IPS-18a (cell line): Measurements from ENCODE around the gene FLACC1.

ENCODE experiments used
- H3K27ac ChIP-seq: one replicate; pipeline ENCODE4 v1.5.1; 2013; ENCODE audit warnings: low read length
- H3K27me3 ChIP-seq: one replicate; pipeline ENCODE4 v1.6.1; 2013; ENCODE audit warnings: mild to moderate bottlenecking, low read length; ENCODE audit not compliant: control insufficient read depth, insufficient read depth
- H3K36me3 ChIP-seq: one replicate; pipeline ENCODE4 v1.6.1; 2013; ENCODE audit warnings: low read depth, low read length; ENCODE audit not compliant: control insufficient read depth
- H3K4me1 ChIP-seq: one replicate; pipeline ENCODE4 v1.6.1; 2013; ENCODE audit warnings: low read depth, low read length; ENCODE audit not compliant: control insufficient read depth
- H3K4me3 ChIP-seq: one replicate; pipeline ENCODE4 v1.5.1; 2013; ENCODE audit warnings: low read length
- H3K9ac ChIP-seq: one replicate; pipeline ENCODE4 v1.6.1; 2013; ENCODE audit warnings: mild to moderate bottlenecking, low read length, moderate library complexity
- H3K9me3 ChIP-seq: one replicate; pipeline ENCODE4 v1.6.1; 2013; ENCODE audit warnings: low read depth, low read length; ENCODE audit not compliant: control insufficient read depth

FLACC1 gene, protein sequence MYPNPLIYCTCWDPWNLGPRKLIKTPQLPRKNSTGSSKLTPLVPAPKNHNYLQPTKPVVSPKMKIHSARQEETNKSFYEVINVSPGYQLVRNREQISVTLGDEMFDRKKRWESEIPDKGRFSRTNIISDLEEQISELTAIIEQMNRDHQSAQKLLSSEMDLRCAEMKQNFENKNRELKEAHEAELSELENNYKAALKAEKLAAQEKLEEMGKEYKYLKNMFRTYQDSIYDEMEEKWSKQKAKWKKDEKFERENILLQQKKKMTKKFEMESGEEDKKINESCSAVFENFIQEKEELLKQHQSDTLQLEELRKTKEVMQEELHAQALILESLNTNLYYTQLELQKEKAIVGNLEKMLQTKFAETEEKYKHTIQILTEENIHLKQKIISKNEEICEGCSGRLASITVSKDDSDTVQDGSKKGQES

DNA sequence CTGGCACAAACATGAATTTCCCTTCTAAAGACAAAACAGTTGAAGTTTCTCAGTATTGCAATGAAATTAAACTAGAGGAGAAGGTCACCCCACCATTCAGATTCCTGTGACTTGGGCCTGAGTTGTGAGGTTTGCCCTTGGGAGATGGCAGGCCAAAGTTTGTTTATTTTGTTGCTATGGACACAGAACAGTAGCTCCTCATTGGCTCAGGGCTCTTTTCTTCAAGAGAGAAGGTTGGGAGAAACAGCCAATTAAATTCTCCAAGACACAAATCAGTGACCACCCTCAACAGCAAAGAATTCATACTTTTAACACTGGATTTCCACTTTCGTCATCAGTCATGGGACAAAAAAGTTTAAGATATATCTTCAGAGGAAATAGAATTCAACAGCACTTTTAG is at the start of gene FLACC1:
Gene FLACC1 (minus strand): TSS at position 125 of the 400 bp plus-strand sequence. CDS start 5,941 bp downstream, outside the sequence.
- Histone ChIP-seq H3K9ac (peak within 1 kb of the TSS; percentile 14), H3K27ac (peak within 1 kb of the TSS; percentile 69), H3K4me1 (no peaks in the 10 kb centered on the region), H3K4me3 (no peak within 1 kb of the TSS), H3K36me3 (no peaks in the 10 kb centered on the region), H3K27me3 (no peaks in the 10 kb centered on the region), H3K9me3 (no peaks in the 10 kb centered on the region)

DNA sequence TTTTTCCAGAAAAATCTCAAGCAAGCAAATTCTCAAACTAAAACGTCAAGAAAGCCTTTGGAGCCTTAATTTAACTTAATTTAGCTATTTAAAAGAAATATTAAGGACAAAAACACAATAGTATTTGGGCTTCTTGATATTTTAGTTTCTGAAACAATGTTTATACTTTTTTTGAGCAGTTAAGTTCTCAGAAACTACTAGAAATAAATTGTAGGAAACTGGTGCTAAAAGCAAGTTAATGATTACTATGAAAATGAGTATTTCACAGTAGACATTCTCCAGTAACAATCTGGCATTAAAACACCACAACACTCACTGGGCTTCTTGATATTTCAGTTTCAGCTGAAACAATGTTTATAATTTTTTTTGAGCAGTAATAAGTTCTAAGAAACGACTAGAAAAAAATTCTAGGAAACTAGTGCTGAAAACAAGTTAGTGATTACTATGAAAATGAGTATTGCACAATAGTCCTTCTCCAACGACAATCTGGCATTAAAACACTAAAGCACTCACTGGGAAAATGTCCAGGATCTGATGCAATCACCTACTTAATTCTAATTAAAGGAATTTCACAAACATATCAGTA is 49.0 kb upstream of the FLACC1 start:
- H3K27me3 ChIP-seq = no peaks in the 10 kb centered on the region
- H3K36me3 ChIP-seq = no peaks in the 10 kb centered on the region
- no peak overlapping the region for H3K27ac ChIP-seq
- no peaks in the 10 kb centered on the region for H3K4me1 ChIP-seq
- no peak overlapping the region for H3K4me3 ChIP-seq
- H3K9me3 ChIP-seq = no peaks in the 10 kb centered on the region
- H3K9ac ChIP-seq = no peak overlapping the region

DNA sequence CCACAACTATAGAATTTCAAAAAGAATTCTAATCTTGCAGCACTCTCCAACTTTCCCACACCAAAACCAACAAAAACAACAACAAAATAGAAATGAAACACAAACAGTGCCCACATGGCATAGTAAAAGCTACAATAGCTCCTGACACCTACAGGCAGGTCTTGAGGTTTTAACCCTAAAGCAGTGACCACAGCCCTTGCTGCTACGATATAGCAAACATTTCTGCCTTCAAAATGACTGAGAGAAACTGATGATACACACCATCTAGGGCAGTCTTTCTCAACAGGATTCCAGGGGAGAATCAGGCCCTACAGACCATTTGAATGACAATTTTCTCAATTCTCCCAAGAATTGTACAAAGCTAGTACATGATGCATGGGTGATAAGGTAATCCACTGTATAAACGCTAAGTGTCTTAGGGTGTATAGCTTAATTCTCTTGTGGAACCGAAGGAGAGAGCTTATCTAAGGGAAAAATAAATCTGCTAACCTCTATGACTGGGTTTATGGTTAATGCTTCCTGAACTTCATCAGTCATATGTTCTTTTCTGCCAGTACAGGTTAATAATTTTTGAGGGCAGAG is 47.6 kb upstream of the FLACC1 start:
- H3K4me1 ChIP-seq = no peaks in the 10 kb centered on the region
- H3K27ac ChIP-seq = no peak overlapping the region
- H3K36me3 ChIP-seq = no peaks in the 10 kb centered on the region
- no peaks in the 10 kb centered on the region for H3K27me3 ChIP-seq
- H3K9ac ChIP-seq = no peak overlapping the region
- H3K9me3 ChIP-seq = no peaks in the 10 kb centered on the region
- H3K4me3 ChIP-seq = no peak overlapping the region

DNA sequence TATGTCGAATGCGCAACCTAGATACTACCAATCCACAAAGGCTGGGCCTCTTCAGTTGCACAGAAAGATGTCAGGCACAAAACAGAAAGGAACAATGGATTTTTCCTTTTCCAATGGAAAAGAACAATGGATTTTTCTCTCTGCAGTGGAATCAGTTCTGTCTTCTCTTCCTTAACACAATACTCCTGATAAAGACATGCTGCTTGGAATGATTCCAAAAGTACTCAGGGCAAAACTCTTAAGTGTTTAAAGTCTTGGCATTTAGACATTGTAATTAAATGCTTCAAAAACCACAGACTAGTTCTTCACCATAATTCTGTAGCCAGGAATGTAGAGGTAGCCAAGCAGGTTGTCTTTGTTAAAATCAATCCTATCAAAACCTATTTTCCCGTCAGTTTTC is 46.7 kb upstream of the FLACC1 start:
- no peak overlapping the region for H3K9ac ChIP-seq
- no peaks in the 10 kb centered on the region for H3K27me3 ChIP-seq
- no peak overlapping the region for H3K27ac ChIP-seq
- no peak overlapping the region for H3K4me3 ChIP-seq
- H3K36me3 ChIP-seq = no peaks in the 10 kb centered on the region
- no peaks in the 10 kb centered on the region for H3K9me3 ChIP-seq
- no peaks in the 10 kb centered on the region for H3K4me1 ChIP-seq

DNA sequence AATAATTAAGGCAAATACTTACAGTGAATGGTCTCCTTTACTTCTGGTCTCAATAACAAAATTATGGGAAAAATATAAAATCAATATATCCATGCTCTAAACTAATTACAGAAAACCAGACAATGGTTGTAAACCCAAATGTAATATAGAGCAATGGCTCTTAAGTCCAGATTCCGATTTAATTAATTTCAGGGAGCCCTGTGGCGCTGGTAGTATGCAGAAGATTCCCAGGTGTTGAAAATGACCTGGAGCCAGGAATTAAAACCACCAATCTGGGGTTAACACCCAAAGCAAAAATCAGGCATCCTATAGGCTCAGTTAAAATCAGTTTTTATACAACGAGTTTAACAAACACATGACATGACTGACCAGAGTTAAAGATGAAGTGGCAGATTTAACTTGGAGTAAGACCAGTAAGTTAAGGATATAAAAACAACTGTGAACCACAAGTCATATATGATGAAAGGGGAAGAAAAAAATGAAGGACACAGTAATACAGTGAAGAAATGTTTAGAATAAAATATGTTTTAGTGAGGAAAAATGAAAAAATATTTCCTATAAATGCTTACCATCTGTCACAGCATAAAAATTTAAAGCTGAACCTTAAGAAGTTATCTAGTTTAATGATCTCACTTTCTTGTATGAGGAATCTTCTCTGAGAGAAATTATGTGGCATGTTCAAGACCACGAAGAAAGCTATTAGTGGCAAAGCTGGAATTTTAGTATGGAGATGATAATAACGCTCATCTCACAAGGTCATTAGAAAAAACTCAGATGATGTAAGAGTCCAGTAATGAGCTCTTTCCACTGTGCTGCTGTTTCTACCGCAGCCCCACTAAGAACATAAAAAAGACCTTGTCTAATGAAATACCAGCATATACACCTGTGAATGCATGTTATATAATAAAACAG is 45.8 kb upstream of the FLACC1 start:
- H3K9me3 ChIP-seq = no peaks in the 10 kb centered on the region
- no peaks in the 10 kb centered on the region for H3K27me3 ChIP-seq
- H3K9ac ChIP-seq = no peak overlapping the region
- no peak overlapping the region for H3K4me3 ChIP-seq
- no peaks in the 10 kb centered on the region for H3K4me1 ChIP-seq
- peaks cover 1% of the 10 kb centered on the region for H3K36me3 ChIP-seq
- no peak overlapping the region for H3K27ac ChIP-seq

DNA sequence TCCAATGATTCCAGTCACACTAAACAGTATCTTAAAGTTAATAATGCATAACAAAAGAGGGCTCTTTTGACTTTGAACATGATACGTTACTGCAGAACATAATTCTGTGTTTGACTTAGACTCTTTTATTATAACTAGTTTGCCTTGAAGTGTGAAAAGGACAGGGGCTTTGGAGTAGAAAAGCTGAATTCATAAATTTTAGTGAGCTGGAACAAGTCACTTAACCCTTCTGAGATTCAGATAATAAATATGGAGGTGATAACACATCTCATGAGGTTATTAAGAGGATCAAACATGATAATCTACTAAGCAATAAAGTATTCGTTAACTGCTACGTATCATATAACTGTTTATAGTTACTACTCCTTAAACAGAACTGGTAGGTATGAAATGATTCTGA is 44.7 kb upstream of the FLACC1 start:
- Histone ChIP-seq H3K27ac (no peak overlapping the region), H3K27me3 (no peaks in the 10 kb centered on the region), H3K9me3 (no peaks in the 10 kb centered on the region), H3K36me3 (peaks cover 9% of the 10 kb centered on the region), H3K4me3 (no peak overlapping the region), H3K9ac (no peak overlapping the region), H3K4me1 (no peaks in the 10 kb centered on the region)

DNA sequence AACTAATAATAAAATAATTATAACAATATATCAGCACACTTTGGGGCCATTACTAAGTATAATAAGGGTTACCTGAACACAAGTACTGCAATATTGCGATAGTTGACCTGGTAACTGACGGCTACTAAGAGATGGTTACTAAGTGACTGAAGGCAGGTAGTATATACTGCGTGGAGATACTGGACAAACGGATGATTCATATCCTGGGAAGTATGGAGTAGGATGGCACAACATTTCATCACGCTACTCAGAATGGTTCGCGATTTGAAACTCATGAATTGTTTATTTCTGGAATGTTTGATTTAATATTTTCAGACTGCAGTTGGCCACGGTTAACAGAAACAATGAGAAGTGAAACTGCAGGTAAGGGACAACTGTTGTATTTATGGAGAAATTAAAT is 39.5 kb upstream of the FLACC1 start:
- no peaks in the 10 kb centered on the region for H3K27me3 ChIP-seq
- peaks cover 20% of the 10 kb centered on the region for H3K36me3 ChIP-seq
- H3K9ac ChIP-seq = no peak overlapping the region
- H3K27ac ChIP-seq = no peak overlapping the region
- no peaks in the 10 kb centered on the region for H3K4me1 ChIP-seq
- no peaks in the 10 kb centered on the region for H3K9me3 ChIP-seq
- no peak overlapping the region for H3K4me3 ChIP-seq

DNA sequence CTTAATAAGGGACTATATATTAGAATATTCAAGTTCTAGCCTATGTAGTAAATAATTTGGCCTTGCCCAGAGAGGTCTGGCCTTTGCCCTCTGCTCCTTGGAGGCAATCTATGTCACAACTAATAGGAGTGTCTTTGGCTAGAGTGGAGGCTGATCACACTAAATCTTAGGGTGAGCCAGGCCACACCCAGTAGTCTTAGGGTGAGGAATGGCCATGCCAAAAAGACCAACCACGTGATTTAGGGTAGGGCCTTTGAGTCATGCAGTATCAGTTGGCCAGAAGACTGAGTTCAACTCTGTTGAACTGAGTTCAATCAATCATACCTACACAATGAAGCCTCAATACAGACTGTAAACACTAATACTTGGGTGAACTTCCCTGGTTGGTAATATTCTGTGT is 26.0 kb upstream of the FLACC1 start:
- H3K36me3 ChIP-seq = peaks cover 11% of the 10 kb centered on the region

DNA sequence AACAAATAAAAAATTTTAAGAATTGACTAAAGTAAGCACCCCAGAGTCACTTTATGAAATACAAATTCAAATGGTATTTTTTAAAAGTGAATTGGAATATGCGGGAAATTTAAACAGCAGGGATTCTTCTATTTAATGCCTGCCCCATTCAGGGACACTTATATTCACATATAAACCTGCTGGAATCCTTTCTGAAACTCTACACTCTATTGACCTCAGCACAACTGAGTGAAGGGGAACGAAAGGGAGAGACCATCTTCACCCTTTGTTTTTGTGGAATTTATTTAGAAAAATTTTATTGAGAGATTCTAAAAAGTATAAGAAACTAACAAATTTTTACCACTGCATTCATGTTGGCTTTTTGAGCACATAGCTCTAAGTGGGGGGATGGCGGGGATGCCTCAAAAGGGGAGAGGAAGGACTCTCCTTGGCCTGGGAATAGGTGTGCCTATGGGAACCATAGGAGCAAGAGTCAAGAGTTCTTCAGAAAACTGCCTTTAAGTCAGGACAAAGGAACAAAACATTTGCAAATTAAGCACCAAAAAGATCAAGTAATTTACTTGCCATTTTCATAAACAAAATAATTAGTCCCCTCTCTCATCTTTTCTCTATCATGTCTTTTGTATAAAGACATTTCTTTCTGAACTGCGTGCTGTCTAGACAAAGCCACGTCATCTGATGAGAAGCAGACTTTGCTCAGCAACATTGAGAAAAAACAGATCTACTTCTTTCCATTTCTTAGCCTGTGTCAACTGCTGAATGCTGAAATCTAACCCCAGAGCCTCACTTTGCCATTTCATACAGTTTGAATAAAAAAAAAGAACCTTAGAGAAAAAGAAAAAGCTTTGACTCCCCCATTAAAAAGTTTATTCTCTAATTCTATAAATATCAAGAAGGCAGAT is 21.6 kb upstream of the FLACC1 start:
- Histone ChIP-seq H3K9me3 (no peaks in the 10 kb centered on the region), H3K36me3 (no peaks in the 10 kb centered on the region), H3K27ac (no peak overlapping the region), H3K4me1 (peaks cover 8% of the 10 kb centered on the region), H3K27me3 (no peaks in the 10 kb centered on the region), H3K4me3 (no peak overlapping the region), H3K9ac (no peak overlapping the region)

More for the DNA sequence above, 26.0 kb upstream of the FLACC1 start:
- peaks cover 8% of the 10 kb centered on the region for H3K4me1 ChIP-seq
- H3K27me3 ChIP-seq = no peaks in the 10 kb centered on the region
- H3K4me3 ChIP-seq = no peak overlapping the region
- no peak overlapping the region for H3K9ac ChIP-seq
- no peaks in the 10 kb centered on the region for H3K9me3 ChIP-seq
- H3K27ac ChIP-seq = no peak overlapping the region

DNA sequence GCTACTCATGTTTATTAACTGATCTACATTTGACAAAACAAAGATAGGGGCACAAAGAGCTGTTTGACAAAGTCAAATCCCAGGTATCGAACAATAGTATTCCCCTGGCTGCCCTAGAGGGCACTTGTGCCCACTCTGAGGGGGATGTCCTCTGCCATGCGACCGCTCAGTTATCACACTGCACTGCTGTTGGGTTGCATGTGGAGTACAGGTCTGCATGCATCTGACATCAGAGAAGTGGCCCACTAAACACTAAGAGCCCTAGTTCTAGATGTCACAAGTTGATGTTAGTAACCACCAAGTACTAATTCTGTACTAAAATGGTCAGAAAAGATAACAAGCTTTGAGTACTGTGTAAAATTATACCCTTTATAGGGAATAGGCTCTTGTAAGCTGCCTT is 20.1 kb upstream of the FLACC1 start:
- H3K27me3 ChIP-seq = no peaks in the 10 kb centered on the region
- H3K9ac ChIP-seq = no peak overlapping the region
- H3K9me3 ChIP-seq = no peaks in the 10 kb centered on the region
- no peak overlapping the region for H3K27ac ChIP-seq
- no peak overlapping the region for H3K4me3 ChIP-seq
- H3K36me3 ChIP-seq = no peaks in the 10 kb centered on the region
- H3K4me1 ChIP-seq = peaks cover 8% of the 10 kb centered on the region
